Fibroblast of skin of left biceps (primary cell): Measurements from ENCODE around the gene CTNND2.
A peak's percentile ranks its signal among the peaks of the same experiment; 100 is the strongest.
"Not testable (repeated sequence)": the region's sequence is repeated elsewhere in the genome, so short reads cannot be mapped to it uniquely, and the experiment has no call there.

Experiments
- DNase-seq, 2 experiments: peaks; one replicate each; pipeline ENCODE4 v3.0.0-alpha.2; 2013; ENCODE audit warnings: low read depth in 2 of 2

Gene CTNND2

GRCh38 chr5:11104210-11104609 lies 800.0 kb downstream of the CTNND2 start:
- DNase-seq: no peak

- DNase-seq: no peak
Measured at GRCh38 chr5:11084111-11084510, 820.1 kb downstream of the CTNND2 start.

GRCh38 chr5:11082404-11082945 lies 821.8 kb downstream of the CTNND2 start:
- no peak for DNase-seq

- DNase-seq: no peak
Measured at GRCh38 chr5:11076945-11077613, 827.2 kb downstream of the CTNND2 start.

- no peak for DNase-seq
Measured at GRCh38 chr5:11075035-11075805, 829.0 kb downstream of the CTNND2 start.

GRCh38 chr5:11072568-11072967 lies 831.7 kb downstream of the CTNND2 start:
- no peak for DNase-seq

GRCh38 chr5:11072076-11072475 lies 832.2 kb downstream of the CTNND2 start:
- DNase-seq: no peak

- no peak for DNase-seq
Measured at GRCh38 chr5:11069041-11069440, 835.2 kb downstream of the CTNND2 start.

GRCh38 chr5:11065723-11066122 lies 838.5 kb downstream of the CTNND2 start:
- not testable (repeated sequence) for DNase-seq

GRCh38 chr5:11064763-11065450 lies 839.3 kb downstream of the CTNND2 start:
- DNase-seq: no peak

GRCh38 chr5:11062397-11062796 lies 841.8 kb downstream of the CTNND2 start:
- peak in 1 of 2 experiments; percentile 4 for DNase-seq

GRCh38 chr5:11056560-11056959 lies 847.7 kb downstream of the CTNND2 start:
- DNase-seq: no peak

- DNase-seq: no peak
Measured at GRCh38 chr5:11054014-11054413, 850.2 kb downstream of the CTNND2 start.

- no peak for DNase-seq
Measured at GRCh38 chr5:11052871-11053270, 851.4 kb downstream of the CTNND2 start.

GRCh38 chr5:11050596-11051304 lies 853.5 kb downstream of the CTNND2 start:
- no peak for DNase-seq

- DNase-seq: no peak
Measured at GRCh38 chr5:11048760-11049159, 855.5 kb downstream of the CTNND2 start.

GRCh38 chr5:11047625-11048024 lies 856.6 kb downstream of the CTNND2 start:
- no peak for DNase-seq

GRCh38 chr5:11047030-11047429 lies 857.2 kb downstream of the CTNND2 start:
- DNase-seq: no peak

GRCh38 chr5:11046160-11046559 lies 858.1 kb downstream of the CTNND2 start:
- DNase-seq: no peak

- DNase-seq: no peak
Measured at GRCh38 chr5:11045411-11045810, 858.8 kb downstream of the CTNND2 start.

GRCh38 chr5:11044581-11044980 lies 859.7 kb downstream of the CTNND2 start:
- no peak for DNase-seq

GRCh38 chr5:11043881-11044280 lies 860.4 kb downstream of the CTNND2 start:
- DNase-seq: no peak
